Spleen (tissue), 7 donors: ENCODE data around the gene ASAP2.

Experiments used
- POLR2A ChIP-seq, 3 donors: fragments of 450-650 bp; IDR thresholded peaks; one replicate each; pipeline ENCODE4 v1.5.1; 2017; ENCODE audit warnings: antibody characterized with exemption in 3 of 3, mild to moderate bottlenecking in 1 of 3
- POLR2AphosphoS5 ChIP-seq, 3 donors: sonication (generic); formaldehyde crosslinking; IDR thresholded peaks; one replicate each; pipeline ENCODE4 v1.5.1; 2017; ENCODE audit warnings: antibody characterized with exemption in 3 of 3
- TF ChIP-seq, protein P1 (sequence below), 11 experiments: fragments of 200-600 bp in 7 of 11; fragments of 450-650 bp in 4 of 11; sonication (generic) in 4 of 11; IDR thresholded peaks in 8 of 11; conservative IDR thresholded peaks in 3 of 11; 1 replicate in 7 of 11; 2 replicates in 4 of 11; pipeline versions ENCODE4 v1.4.0 to v1.8.0; 2016 to 2021; ENCODE audit warnings: antibody characterized with exemption in 11 of 11, inconsistent platforms in 4 of 11, mild to moderate bottlenecking in 1 of 11
- donor health status: DM: no; HTN: no; CAD: no; lungs with moderate emphysema.
- donor health status: DM: no; HTN: no; CAD: no.
- donor health status: DM: no; HTN: no; CAD: no.

GRCh38 chr2:9199716-9200632 is 6.6 kb upstream of the ASAP2 start:
- no peak for TF ChIP-seq POLR2A (IDR thresholded peaks at IDR 0.05)
- TF ChIP-seq, protein P1, sequence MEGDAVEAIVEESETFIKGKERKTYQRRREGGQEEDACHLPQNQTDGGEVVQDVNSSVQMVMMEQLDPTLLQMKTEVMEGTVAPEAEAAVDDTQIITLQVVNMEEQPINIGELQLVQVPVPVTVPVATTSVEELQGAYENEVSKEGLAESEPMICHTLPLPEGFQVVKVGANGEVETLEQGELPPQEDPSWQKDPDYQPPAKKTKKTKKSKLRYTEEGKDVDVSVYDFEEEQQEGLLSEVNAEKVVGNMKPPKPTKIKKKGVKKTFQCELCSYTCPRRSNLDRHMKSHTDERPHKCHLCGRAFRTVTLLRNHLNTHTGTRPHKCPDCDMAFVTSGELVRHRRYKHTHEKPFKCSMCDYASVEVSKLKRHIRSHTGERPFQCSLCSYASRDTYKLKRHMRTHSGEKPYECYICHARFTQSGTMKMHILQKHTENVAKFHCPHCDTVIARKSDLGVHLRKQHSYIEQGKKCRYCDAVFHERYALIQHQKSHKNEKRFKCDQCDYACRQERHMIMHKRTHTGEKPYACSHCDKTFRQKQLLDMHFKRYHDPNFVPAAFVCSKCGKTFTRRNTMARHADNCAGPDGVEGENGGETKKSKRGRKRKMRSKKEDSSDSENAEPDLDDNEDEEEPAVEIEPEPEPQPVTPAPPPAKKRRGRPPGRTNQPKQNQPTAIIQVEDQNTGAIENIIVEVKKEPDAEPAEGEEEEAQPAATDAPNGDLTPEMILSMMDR (IDR thresholded peaks at IDR 0.05 in 8 of 11, conservative IDR thresholded peaks at IDR 0.05 in 3 of 11), result no peak
- no peak for TF ChIP-seq POLR2AphosphoS5 (IDR thresholded peaks at IDR 0.05)
